ENCODE measurements around the gene RCN1. TPM values are rescaled to one million over a fixed set of nuclear protein-coding genes. Genes with fewer than 3 reads are reported as not detected.

RCN1 gene
- total RNA-seq, 1 donor from 2014 or later: 246 TPM

DNA sequence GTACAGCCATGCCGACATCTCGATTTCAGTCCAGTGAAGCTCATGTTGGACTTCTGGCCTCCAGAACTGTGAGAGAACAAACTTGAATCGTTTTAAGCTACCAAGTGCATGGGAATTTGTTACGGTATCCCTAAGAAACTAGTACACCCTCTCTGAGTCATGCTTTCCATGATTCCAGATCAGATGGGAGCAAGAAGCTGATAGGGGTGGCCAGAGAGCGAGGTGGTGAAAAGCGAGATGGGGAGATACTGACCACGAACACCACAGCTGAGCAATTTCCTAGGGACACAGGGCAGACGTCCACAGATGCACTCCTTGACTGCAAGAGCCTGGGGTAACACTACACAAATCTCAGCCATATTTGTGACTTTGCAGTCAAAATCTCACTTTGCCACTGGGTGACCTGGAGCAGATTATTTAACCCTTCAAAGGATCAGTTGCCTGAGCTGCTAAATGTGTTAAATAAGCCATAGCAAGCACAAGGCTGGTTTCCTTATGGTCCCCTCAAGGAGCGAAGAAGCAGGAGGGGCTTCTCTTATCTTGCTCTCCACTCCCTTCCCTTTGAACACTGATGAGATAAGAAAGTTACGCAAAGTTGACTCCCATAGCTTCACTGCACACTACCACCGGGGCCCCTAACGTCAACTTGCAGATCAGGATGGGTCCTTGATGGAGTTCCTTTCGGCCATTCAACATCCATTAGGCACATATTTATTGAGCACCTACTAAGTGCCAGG lies 22.6 kb upstream of the RCN1 start:
- peaks cover 36% of the 10 kb centered on the region for H3K4me1 Mint-ChIP-seq
- no peaks in the 10 kb centered on the region for H4K20me1 ChIP-seq (ENCODE audit: low read depth)
- H3K9me3 Mint-ChIP-seq: no peaks in the 10 kb centered on the region
- no peaks in the 10 kb centered on the region for H3K36me3 Mint-ChIP-seq
- no peak overlapping the region for H3K27ac ChIP-seq
- H3K9me3 ChIP-seq (ENCODE audit: low read depth): no peaks in the 10 kb centered on the region
- no peak overlapping the region for H3K4me2 ChIP-seq
- H3K9ac ChIP-seq: no peak overlapping the region
- H3K27ac Mint-ChIP-seq: peak overlapping the region; percentile 27
- H3K79me2 ChIP-seq (ENCODE audit: low read depth): no peaks in the 10 kb centered on the region
- H3K27me3 ChIP-seq: no peaks in the 10 kb centered on the region
- peaks cover 16% of the 10 kb centered on the region for H3F3A ChIP-seq (ENCODE audit: low read depth)
- no peak overlapping the region for H2AFZ ChIP-seq (replicated peaks)
- H3K4me1 ChIP-seq: peaks cover 29% of the 10 kb centered on the region
- H3K27me3 Mint-ChIP-seq (ENCODE audit: insufficient read depth, low read depth): peaks cover 2% of the 10 kb centered on the region
- TF ChIP-seq EZH2 (IDR thresholded peaks at IDR 0.05) (no peak), EZH2phosphoT487 (IDR thresholded peaks at IDR 0.05) (no peak), CTCF (IDR thresholded peaks at IDR 0.05) (no peak)
- no peak overlapping the region for H3K4me3 ChIP-seq
- no peak overlapping the region for H3K4me3 Mint-ChIP-seq
- H3K36me3 ChIP-seq: no peaks in the 10 kb centered on the region
- DNase-seq (ENCODE audit: low spot score): no peak

- Histone ChIP-seq H3K4me1 (peaks cover 39% of the 10 kb centered on the region), H3K27me3 (no peaks in the 10 kb centered on the region), H3K79me2 (ENCODE audit: low read depth) (no peaks in the 10 kb centered on the region), H3K4me2 (no peak overlapping the region), H3K36me3 (no peaks in the 10 kb centered on the region), H3K9me3 (ENCODE audit: low read depth) (no peaks in the 10 kb centered on the region), H3K4me3 (no peak overlapping the region), H2AFZ (replicated peaks) (no peak overlapping the region), H3K27ac (no peak overlapping the region), H3F3A (ENCODE audit: low read depth) (peaks cover 25% of the 10 kb centered on the region), H3K9ac (no peak overlapping the region), H4K20me1 (ENCODE audit: low read depth) (no peaks in the 10 kb centered on the region)
- Mint-ChIP-seq H3K27ac (no peak overlapping the region), H3K9me3 (no peaks in the 10 kb centered on the region), H3K36me3 (no peaks in the 10 kb centered on the region), H3K4me1 (peaks cover 40% of the 10 kb centered on the region), H3K4me3 (no peak overlapping the region), H3K27me3 (ENCODE audit: insufficient read depth, low read depth) (peaks cover 2% of the 10 kb centered on the region)
- TF ChIP-seq EZH2phosphoT487 (IDR thresholded peaks at IDR 0.05) (no peak), CTCF (IDR thresholded peaks at IDR 0.05) (no peak)
- DNase-seq (ENCODE audit: low spot score): no peak
These were observed 21.4 kb upstream of the RCN1 start for GRCh38 chr11:32069361-32070058.

DNA sequence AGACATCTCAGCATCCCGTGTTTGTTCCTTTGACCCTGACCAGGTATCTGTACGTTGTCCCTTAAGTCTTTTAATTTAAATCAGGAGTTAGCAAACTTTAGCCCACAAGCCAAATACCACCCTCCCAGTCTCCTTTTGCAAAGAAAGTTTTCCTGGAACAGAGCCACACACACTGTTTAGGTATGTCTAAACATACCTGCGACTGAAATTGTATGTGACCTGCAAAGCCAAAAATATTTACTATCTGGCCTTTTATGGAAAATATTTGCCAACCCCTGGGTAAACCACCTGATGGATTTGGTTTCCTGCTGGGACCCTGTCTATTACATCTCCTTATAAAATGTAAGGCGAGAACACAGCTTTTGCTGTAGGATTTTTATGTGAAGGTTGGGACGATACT lies 20.2 kb upstream of the RCN1 start:
- Histone ChIP-seq H3K4me2 (no peak overlapping the region), H3K4me3 (no peak overlapping the region), H3K79me2 (ENCODE audit: low read depth) (no peaks in the 10 kb centered on the region), H3K4me1 (peaks cover 39% of the 10 kb centered on the region), H3F3A (ENCODE audit: low read depth) (peaks cover 25% of the 10 kb centered on the region), H2AFZ (replicated peaks) (no peak overlapping the region), H4K20me1 (ENCODE audit: low read depth) (no peaks in the 10 kb centered on the region), H3K36me3 (no peaks in the 10 kb centered on the region), H3K9ac (no peak overlapping the region), H3K9me3 (ENCODE audit: low read depth) (no peaks in the 10 kb centered on the region), H3K27ac (no peak overlapping the region), H3K27me3 (no peaks in the 10 kb centered on the region)
- H3K4me1 Mint-ChIP-seq: peaks cover 45% of the 10 kb centered on the region
- H3K9me3 Mint-ChIP-seq: no peaks in the 10 kb centered on the region
- H3K27me3 Mint-ChIP-seq (ENCODE audit: insufficient read depth, low read depth): peaks cover 2% of the 10 kb centered on the region
- H3K36me3 Mint-ChIP-seq: no peaks in the 10 kb centered on the region
- no peak overlapping the region for H3K27ac Mint-ChIP-seq
- no peak for TF ChIP-seq EZH2phosphoT487 (IDR thresholded peaks at IDR 0.05)
- TF ChIP-seq CTCF (IDR thresholded peaks at IDR 0.05): no peak
- no peak for DNase-seq (ENCODE audit: low spot score)
- H3K4me3 Mint-ChIP-seq: no peak overlapping the region

All from neural progenitor cell (in vitro differentiated cells).